Tibial artery (tissue), 4 donors: ENCODE results near the gene LINC01488.

Experiments
- DNase-seq, 2 donors: peaks; one replicate each; pipeline ENCODE4 v3.0.0-alpha.2; 2019
- H3K27ac ChIP-seq, 2 donors: fragments of 200-600 bp; sonication (generic) in 1 of 2; 1 replicate in 1 of 2; 2 replicates in 1 of 2; pipeline ENCODE4 v1.5.1; 2018 to 2019; ENCODE audit warnings: mild to moderate bottlenecking in 1 of 2
- H3K27me3 ChIP-seq, 2 donors: fragments of 200-600 bp; sonication (generic) in 1 of 2; one replicate each; pipeline versions ENCODE4 v1.5.1 to v1.6.0; 2016 to 2019
- H3K36me3 ChIP-seq, 3 donors: fragments of 200-600 bp; sonication (generic) in 2 of 3; one replicate each; pipeline ENCODE4 v1.5.1; 2016 to 2019; ENCODE audit warnings: mild to moderate bottlenecking in 2 of 3
- H3K4me1 ChIP-seq, 4 donors: fragments of 200-600 bp; sonication (generic) in 2 of 4; 1 replicate in 3 of 4; 2 replicates in 1 of 4; pipeline ENCODE4 v1.5.1; 2016 to 2019
- H3K4me3 ChIP-seq, 2 donors: fragments of 200-600 bp; sonication (generic) in 1 of 2; 1 replicate in 1 of 2; 2 replicates in 1 of 2; pipeline ENCODE4 v1.5.1; 2018 to 2019; ENCODE audit warnings: mild to moderate bottlenecking in 2 of 2
- H3K9me3 ChIP-seq, 3 donors: fragments of 200-600 bp; sonication (generic) in 1 of 3; one replicate each; pipeline ENCODE4 v1.5.1; 2016 to 2019
- CTCF ChIP-seq, 2 experiments: fragments of 200-600 bp in 1 of 2; fragments of 450-650 bp in 1 of 2; IDR thresholded peaks; one replicate each; pipeline ENCODE4 v1.5.1; 2017 to 2019; ENCODE audit warnings: antibody characterized with exemption in 2 of 2, mild to moderate bottlenecking in 1 of 2, moderate library complexity in 1 of 2
- intact Hi-C: fragments of 100-400 bp; cut with DNase I; formaldehyde crosslinking; loops from one replicate; pipeline ENCODE4 v1.15.0; 2023; ENCODE audit warnings: low total_unique reads

Gene LINC01488

GRCh38 chr11:69439651-69440464 lies 41.6 kb upstream of the LINC01488 start:
- no peak for DNase-seq
- no peak overlapping the region for H3K4me3 ChIP-seq
- intact Hi-C loops, result no loop called here

GRCh38 chr11:69440876-69441275 lies 40.6 kb upstream of the LINC01488 start:
- H3K27me3 ChIP-seq, result no peaks in the 10 kb centered on the region
- H3K4me3 ChIP-seq, result no peak overlapping the region
- no peaks in the 10 kb centered on the region for H3K9me3 ChIP-seq
- no peak for DNase-seq
- H3K4me1 ChIP-seq, result peaks cover 0 to 29% (median 25%) of the 10 kb centered on the region in 4 donors
- no peaks in the 10 kb centered on the region for H3K36me3 ChIP-seq
- H3K27ac ChIP-seq, result no peak overlapping the region
- TF ChIP-seq CTCF (IDR thresholded peaks at IDR 0.05), result no peak
- intact Hi-C loops, result no loop called here

More at GRCh38 chr11:69439651-69440464, 41.6 kb upstream of the LINC01488 start:
- no peaks in the 10 kb centered on the region for H3K36me3 ChIP-seq
- H3K27me3 ChIP-seq, result no peaks in the 10 kb centered on the region
- TF ChIP-seq CTCF (IDR thresholded peaks at IDR 0.05), result no peak
- H3K4me1 ChIP-seq, result peaks cover 0 to 24% (median 22%) of the 10 kb centered on the region in 4 donors
- no peaks in the 10 kb centered on the region for H3K9me3 ChIP-seq
- H3K27ac ChIP-seq, result no peak overlapping the region

DNA sequence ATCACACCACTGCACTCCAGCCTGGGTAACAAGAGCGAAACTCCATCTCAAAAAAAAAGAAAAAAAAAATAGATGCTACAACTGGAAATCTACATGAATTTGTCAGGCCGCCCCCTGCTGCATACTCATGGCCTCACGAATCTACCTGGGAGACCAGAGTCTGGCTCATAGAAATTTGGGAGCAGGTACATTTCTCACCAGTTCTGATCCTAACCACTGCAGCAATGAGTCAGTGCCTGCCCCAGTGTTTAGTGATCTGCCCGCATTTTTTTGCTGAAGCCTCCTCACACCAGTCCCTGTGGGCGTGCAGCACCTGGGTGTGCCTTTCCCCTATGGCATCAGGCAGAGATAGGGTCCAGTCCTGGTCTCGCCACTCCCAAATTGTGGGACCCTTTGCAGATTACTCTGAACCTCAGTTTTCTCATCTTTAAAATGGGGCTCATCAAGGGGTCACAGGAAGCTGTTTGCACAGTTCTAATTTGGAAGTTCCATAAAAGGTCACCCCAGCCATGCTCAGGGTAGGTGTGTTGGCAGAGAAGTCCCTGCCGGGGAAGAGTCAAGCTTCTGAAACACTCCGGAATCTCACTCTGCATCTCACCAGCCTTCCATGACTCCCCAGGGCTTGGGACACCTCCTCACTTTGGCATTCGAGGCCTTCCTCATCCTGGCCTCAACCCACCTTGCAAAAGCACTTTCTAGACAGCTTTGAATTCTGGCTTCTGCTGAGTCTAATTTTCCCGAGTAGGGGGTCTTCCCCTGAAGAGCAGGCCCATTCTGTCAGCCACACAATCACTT lies 39.3 kb upstream of the LINC01488 start:
- Histone ChIP-seq H3K36me3 (no peaks in the 10 kb centered on the region), H3K27me3 (no peaks in the 10 kb centered on the region), H3K4me3 (no peak overlapping the region), H3K4me1 (peaks cover 0 to 29% (median 25%) of the 10 kb centered on the region in 4 donors), H3K9me3 (no peaks in the 10 kb centered on the region), H3K27ac (no peak overlapping the region)
- TF ChIP-seq CTCF (IDR thresholded peaks at IDR 0.05), result no peak
- intact Hi-C loops, result no loop called here
- DNase-seq, result peak in 1 of 2 donors; percentile 54

DNA sequence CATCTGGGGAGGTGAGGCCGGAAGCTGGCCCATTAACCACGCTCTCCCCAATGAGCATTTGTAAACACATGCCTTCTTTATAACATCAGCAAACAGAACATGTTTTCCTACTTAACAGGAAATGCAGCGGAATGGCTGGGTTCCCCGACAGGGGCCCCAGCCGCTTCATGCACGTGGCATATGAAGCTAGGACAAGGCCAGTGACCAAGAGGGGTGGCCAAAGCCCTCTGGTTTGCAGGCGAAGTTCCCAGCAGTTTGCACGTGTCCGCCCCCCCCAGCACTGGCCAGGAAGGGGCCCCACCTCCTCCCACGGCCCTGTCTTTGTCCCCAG lies 38.7 kb upstream of the LINC01488 start:
- H3K27ac ChIP-seq, result peak overlapping the region in 1 of 2 donors; percentile 53
- peaks cover 0 to 29% (median 25%) of the 10 kb centered on the region in 4 donors for H3K4me1 ChIP-seq
- intact Hi-C loops, result no loop called here
- peak in 1 of 2 donors; percentile 66 for DNase-seq
- H3K36me3 ChIP-seq, result no peaks in the 10 kb centered on the region
- H3K9me3 ChIP-seq, result no peaks in the 10 kb centered on the region
- no peaks in the 10 kb centered on the region for H3K27me3 ChIP-seq
- peak overlapping the region; percentile 44 to 61 for H3K4me3 ChIP-seq
- TF ChIP-seq CTCF (IDR thresholded peaks at IDR 0.05), result no peak

DNA sequence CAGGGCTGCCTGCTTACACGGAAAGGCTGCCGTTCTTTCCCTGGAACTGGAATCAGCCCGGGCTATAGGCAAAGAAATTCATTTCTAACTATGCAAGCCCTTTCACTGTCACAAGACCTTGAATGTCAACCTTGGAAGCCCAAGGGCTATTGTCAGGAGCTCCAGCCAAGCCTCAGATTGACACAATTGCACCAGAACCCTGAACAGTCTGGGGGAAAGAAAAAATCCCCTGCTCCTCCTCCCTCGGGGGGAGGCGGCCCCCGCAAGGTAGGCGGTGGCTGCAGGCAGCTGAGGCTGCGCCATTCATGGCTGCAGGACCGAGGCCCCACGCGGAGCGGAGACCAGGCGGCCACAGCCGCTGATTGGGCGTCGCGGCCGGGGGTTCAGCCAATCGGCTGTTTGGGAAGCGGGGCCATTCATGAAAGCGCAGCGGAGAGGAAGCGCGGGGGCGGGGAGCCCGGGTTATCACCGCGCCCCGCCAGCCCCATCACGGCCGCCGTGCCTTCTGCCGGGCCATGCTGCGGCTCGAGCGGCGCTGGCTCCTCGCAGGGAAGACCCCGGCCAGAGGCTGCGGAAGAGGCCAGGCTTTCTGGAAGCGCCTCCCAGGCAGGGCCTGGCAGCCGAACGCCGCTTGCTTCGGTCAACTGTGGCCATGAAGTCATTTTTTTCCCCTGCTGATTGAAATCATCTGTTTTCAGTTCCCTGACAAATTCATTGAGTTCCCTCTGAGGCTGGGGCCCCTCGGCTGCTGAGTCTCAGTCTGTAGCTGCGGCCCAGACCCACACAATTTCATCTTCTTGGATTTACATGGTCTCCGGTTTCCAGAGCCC lies 38.1 kb upstream of the LINC01488 start:
- peak; percentile 83 to 88 for DNase-seq
- Histone ChIP-seq H3K27me3 (no peaks in the 10 kb centered on the region), H3K9me3 (no peaks in the 10 kb centered on the region), H3K4me1 (peaks cover 0 to 29% (median 25%) of the 10 kb centered on the region in 4 donors), H3K27ac (peak overlapping the region; percentile 49 to 53), H3K4me3 (peak overlapping the region; percentile 44 to 61), H3K36me3 (no peaks in the 10 kb centered on the region)
- intact Hi-C loops, result no loop called here
- TF ChIP-seq CTCF (IDR thresholded peaks at IDR 0.05), result no peak
